GM18907 (cell line): ENCODE results near the gene NFAT5.
A peak's percentile ranks its signal among the peaks of the same experiment; 100 is the strongest.

Source experiments
- ATAC-seq: cut with Tn5 transposase; IDR thresholded peaks from one replicate; pipeline ENCODE4 v1.9.1; 2021; ENCODE audit warnings: mild to moderate bottlenecking, moderate library complexity; ENCODE audit not compliant: unreplicated experiment

The NFAT5 gene

DNA sequence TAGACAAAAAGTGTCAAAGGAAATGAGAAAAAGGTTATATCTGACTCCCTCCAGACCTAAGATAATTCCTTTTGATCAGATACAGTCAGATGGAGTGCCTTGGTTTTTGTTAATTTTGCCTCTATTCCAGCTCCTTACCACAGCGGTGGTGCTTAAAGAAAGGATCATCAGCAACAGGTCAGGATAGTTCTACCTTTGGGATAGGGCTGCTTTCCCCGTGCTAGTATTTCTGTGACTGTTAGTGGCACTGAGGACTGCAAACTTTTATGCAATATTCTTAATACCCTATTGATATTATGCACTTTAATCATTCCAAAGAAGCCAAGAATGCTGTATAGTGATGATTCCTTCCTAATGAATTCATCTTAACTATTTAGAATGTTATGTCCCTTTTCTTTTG lies 136.1 kb downstream of the NFAT5 start:
- ATAC-seq: no peak

DNA sequence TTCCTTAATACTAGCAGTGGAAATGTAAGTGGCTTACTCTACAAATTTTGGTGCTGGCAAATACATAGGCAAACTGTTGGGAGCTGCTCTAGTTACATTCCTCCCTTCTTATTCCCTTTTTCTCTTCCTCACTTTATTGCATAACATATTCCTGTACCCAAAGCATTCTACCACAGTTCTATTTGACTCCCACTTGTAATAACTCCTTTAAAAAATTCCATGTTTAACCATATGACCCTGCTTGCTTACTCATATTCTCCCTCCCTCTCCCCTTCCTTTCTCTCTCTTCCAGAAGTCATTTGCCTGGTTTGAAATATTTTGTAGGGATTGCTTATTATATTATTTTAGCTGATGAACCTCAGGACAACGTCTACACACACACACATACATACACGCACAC lies 137.9 kb downstream of the NFAT5 start:
- ATAC-seq: no peak

DNA sequence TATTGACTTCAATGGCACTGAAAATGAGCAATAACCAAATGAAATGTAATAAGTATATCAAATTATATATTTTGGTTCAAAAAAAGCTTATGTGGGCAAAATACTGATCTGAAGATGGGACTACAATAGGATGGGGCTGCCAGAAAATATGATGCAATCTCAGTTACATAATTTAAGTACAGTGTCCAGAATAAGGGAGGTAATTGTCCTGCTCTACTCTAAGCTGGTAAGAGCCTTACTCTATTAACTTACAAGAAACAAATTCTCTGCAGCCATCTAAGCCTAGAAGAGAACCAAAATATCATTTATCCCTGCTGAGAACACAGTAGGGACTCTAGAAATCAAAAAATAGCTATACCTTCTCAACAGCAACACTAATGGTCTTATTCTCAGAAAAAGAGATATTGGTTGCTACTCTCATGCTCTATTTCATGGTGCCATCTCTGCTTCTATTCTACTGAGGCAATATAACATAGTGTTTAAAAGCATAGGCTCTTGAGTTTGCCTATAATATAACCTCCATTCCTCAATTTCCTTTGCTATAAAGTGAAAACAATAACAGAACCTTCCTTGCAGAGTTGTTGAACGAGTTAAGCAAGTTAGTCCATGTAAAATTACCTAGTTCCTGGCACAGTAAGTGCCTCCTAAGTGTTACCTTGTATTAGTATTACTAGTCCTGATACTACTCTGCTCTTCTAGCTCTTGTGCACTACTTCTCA lies 140.6 kb downstream of the NFAT5 start:
- ATAC-seq: no peak

DNA sequence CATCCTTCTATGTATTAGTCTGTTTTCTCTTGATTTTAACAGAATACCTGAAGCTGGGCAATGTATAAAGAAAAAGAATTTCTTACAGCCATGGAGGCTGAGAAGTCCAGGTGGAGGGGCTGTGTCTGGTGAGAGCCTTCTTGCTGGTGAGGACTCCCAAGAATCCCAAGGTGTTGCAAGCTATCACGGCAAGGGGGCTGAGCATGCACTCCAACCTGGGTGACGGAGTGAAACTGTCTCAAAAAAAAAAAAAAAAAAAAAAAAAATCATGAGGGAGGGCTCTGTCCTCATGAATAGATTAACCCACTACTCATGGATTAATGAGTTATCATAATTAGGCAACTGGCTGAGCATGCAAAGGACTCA lies 141.2 kb downstream of the NFAT5 start:
- ATAC-seq: no peak

DNA sequence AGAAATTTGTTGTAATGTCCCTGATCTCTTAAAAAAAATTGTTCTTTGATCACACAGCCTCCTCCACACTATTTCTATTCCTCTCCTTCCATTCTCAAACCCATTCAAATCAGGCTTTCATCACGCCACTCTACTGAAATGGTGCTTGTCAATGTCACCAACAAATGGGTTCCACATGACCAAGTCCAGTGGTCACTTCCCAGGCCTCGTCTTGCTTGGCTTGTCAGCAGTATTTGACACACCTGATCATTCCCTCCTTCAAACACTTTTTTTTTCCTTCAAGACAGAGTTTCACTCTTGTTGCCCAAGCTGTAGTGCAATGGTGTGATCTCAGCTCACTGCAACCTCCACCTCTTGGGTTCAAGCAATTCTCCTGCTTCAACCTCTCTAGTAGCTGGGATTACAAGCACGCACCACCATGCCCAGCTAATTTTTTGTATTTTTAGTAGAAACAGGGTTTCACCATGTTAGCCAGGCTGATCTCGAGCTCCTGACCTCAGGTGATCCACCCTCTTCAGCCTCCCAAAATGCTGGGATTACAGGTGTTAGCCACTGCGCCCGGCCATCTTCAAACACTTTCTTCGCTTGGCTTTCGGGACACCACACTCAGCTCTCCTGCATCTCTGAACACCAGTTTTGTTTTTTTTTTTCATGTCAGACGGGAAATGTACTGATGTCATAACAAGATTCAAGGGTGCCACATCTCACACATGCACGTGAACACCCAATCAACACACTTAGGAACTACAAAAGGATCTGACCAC lies 142.3 kb downstream of the NFAT5 start:
- ATAC-seq: no peak

DNA sequence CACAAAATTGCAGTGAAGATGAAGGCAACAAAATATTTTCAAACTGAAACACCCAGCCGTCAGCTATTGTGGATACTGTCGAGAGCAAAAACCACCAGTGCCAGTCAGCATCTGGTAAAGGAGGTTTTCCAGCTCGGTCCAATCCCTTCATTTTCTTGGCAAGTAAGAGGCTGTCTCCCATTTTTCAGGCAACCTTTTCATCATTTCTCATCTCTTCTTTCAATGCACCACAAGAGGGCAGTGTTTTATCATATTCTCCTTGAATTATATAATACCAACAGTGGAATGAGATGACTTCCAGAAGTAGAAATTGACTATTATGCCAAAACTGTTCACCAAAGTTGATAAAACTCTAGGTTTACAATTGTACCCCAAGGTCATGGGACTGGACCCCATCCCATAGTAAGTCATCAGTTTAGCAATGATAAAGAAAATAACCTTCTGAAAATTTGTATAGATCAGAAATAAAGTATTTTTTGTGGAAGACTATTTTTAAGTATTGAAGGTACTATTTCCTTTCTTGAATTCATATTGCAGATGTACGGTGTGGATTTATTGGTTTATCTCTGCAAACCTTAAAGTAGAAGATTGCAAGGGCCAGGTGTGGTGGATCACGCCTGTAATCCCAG lies 143.8 kb downstream of the NFAT5 start:
- ATAC-seq: no peak

DNA sequence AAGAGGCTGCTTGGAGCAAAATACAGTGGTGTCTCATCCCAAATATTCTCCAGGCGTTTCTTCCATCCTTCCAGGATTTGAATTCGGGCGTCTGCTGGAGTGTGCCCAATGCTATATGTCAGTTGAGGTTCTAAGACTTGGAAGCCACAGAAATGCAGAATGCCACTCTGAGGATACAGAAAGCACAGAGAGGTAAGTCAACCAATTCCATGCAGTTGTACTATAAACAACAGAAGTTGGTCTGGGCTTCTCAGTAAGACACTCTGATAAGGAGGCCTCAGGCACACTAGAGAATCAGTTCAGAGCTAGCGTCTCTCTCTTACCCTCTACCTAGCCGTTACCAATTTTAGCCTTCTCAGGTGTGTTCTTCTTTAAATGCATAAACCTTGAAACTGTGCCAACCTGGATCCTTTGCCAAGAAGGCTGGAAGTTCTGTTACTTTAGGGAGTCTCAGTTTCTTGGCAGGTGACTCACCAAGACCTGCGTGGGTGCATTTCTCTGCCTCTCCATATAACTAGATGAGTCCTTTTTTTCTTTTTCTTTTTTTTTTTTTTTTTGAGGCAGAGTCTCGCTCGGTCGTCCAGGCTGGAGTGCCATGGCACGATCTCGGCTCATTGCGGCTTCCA lies 145.5 kb downstream of the NFAT5 start:
- no peak for ATAC-seq

DNA sequence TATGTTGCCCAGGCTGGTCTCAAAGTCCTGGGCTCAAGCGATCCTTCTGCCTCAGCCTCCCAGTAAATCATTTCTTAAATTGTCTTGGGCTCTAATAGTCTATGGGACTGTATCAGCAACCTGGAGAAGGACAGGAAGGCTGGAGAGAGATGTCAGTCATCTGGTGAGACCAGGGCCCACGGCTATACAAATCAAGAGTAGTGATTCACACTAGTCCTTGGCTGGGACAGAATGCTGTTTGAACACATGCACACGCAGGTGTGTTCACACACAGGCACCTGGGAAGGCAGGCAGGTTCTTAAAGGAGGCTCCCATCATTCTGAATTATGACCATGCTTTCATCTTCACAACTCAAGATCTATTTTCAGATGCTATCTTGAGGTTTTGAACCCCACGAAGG lies 146.5 kb downstream of the NFAT5 start:
- no peak for ATAC-seq

DNA sequence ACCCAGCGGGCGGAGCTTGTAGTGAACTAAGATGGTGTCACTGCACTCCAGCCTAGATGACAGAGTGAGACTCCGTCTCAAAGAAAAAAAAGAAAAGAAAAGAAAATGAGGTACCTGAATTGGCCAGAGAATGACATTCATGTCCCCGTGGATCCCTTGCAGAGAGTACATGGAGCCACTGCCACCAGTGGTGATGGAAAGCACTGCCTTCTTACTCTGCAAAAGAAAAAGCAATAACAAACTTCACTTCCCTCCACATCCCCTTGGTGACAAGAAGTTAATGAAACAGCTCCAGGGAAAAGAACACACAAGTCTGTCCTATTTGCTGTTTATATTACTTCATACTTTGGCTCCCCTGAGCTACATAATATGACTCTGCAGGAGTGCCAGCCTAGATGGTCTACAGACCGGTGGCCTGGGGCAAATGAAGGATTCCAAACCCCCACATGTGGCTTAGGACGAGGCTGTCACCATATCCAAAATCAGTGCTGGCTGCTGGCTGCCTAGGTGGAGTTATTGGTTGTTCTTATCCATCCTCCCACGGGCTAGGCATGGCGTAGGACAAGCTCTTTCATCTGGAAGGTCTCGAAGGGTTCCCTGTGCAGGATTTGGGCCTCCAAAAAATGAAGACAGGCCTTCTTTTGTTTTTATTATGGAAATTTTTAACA lies 147.3 kb downstream of the NFAT5 start:
- ATAC-seq: no peak

DNA sequence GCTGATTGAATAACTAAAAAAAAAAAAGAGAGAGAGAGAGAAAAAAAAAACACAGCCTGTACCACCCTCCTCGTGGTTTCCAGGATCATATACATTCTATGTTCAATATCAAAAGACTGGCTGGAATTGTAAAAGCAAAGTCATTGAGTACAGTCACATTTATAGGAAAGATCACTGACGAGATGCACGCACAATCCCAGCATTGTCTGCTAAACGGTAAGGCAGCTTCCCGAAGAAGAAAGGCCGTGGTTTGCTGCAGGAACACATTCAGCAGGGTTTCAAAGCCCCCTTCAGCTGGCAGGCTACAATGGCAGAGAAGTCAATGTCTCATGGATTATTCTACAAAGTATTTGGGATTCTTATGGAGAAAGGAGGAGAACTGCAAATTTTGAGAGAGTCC lies 151.3 kb downstream of the NFAT5 start:
- ATAC-seq: no peak

DNA sequence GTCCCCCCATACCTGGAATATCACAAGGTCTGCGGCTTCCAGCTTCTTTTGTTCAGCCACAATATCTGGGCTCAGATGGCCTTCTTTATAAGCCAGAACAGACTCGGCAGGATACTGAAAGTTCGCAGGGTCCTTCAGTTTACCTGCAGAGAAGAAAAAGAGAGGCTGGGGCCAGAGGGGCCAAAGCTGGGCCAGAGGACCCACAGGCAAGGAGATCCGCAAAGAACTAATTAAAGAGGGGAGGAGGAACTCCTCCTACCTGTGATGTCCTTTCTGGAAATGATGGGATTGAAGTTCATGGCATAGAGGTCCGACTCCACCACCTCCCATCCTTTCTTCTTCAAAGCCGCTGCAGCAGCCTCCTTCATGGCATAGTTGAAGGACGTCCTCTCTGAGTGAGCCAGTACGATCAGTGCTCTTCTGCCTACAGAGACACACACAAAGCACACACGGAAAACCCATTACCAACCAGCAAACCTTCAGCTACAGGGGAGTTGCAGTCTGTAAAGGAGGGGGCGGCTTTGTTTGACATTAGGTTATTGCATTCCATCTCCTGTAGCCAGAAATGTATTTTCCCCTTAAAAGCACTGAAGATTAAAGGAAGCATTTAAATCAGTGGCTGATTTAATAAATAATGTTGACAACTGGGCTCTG lies 152.5 kb downstream of the NFAT5 start:
- ATAC-seq: no peak

DNA sequence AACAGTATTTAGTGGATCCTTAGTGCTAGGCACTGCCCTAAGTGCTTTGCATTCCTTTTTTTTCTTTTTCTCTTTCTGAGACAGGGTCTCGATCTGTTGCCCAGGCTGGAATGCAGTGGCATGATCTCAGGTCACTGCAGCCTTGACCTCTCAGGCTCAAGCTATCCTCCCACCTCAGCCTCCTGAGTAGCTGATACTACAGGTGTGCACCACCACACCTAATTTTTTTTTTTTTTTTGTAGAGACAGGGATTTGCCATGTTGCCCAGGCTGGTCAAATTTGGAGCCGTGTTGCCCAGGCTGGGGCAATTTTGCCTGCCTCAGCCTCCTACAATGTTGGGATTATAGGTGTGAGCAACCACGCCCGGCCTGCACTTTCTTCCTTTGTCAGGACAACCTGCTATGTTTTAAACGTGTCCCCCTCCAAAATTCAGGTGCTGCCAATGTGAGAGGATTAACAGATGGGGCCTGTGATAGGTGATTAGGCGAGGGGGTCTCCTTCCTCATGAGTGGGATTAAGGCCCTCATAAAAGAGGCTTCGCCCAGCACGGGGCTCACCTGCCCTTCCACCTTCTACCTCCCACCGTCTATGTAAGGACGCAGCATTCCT lies 155.2 kb downstream of the NFAT5 start:
- ATAC-seq: no peak

DNA sequence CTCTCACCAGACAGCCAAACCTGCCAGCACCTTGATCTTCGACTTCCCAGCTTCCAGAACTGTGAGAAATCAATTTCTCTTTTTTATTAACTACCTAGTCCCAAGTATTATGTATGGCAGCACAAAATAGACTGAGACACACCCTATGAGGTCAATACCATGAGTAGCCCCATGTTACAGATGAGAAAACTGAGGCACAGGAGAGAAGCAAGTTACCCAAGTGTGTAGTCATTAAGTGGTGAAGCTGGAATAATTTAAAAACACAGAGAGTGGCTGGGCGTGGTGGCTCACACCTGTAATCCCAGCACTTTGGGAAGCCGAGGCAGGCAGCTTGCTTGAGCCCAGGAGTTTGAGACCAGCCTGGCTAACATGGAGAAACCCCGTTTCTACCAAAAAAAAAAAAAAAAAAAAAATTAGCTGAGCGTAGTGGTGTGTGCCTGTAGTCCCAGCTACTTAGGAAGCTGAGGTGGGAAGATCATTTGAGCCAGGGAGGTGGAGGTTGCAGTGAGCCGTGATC lies 155.7 kb downstream of the NFAT5 start:
- ATAC-seq: no peak

DNA sequence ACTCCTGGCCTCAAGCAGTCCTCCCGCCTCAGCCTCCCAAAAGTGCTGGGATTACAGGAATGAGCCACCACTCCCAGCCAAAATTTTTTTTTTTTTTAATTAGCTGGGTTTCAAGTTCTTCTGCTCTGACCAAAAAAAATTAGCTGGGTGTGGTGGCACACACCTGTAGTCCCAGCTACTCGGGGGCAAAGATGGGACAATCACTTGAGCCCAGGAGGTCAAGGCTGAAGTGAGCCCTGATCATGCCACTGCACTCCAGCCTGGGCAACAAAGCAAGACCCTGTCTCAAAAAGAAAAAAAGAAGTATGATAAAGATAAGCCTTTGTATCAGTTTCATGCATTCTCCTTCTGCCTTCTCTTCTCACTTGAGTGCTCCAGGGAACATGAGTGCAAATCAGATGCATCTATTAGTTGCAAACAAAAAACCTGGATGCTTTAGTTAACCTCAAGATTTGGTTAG lies 158.7 kb downstream of the NFAT5 start:
- no peak for ATAC-seq

DNA sequence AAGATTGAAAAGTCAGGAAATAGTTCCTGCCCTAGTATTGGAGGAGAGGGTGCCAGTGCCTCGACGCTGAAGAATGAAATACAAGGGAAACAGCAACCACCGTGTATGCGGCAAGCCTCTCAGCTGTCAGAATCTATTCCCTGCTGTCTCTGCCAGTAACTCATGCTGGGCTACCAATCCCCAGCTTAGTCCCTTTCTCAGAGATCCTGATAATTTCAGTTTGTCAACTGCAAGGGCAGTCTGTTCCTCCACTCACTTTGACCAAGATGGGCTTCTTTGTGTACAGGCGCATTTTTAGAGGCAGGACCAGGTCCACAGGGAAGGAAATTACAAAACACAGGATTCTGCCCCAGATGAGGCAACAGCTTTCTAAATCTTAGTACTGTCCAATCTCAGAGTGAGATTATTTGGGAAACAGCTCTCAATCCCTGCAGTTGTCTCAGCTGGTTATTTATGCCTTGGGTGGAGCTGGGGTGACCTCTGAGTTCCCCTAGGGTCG lies 159.3 kb downstream of the NFAT5 start:
- no peak for ATAC-seq

DNA sequence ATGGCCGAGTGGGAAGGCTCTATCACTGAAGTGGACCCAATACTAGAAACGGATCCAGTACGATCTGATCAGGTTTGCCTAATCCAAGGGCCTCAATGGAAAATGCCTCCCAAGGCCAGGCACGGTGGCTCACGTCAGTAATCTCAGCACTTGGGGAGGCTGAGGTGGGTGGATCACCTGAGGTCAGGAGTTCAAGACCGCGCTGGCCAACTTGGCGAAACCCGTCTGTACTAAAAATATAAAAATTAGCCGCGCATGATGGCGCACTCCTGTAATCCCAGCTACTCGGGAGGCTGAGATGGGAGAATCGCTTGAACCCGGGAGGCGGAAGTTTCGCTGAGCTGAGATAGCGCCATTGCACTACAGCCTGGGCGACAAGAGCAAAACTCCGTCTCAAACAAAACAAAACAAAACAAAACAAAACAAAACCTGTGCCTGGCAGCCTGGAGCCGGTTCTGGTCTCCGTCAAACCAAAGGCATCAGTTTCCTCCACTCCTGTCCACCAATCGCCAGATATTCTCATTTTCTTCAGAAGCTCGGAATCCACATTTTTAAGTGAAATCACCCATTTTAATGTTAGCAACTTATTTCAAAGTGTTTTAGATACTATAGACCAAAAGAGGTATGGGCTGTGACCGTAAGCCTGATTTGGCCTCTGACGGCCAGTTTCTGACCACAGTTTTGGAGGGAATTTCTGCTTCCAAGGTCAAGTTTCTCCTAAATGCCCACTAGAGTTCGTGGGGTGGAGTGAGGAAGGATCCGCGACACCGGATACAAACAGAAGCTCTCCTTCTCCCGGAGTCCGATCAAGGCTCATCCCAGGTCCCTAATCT lies 159.9 kb downstream of the NFAT5 start:
- ATAC-seq: no peak

DNA sequence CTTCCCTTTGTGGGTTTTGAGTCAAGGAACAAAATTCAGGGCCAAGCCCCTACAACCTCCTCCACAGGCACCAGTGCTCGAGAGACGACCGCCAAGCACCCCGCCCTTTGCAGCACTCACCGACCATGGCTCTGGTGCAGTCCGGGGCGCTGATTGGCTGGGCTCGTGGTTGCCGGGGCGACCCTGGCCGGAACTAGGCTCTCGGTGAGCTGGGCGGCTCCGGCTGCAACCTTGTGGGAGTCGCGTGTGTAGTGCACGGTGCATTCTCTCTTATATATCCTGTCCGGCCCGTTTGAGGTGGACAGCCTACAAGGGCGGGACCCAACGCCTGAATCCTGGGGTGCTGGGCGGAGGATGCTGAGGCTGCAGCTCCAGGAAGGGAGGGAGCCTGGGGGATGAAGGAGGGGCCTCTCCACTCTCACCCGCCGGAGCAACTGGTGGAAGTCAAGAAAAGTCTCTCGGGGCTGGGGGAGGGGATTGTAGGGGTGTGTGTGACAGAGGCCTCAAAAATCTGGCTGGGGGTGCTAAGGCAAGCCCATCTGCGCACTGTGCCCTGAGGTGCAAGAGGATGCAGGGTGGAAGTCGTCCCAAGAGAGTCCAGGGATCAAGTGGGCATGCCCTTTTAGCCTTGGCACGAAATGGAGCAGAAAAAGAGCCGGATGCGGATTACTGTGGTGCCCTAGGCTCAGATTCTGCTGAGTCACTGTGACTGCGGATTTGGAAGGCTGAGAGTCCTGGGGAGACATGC lies 160.7 kb downstream of the NFAT5 start, which contains the start of gene NQO1:
Gene NQO1, minus strand, starts transcription at position 248 of the 748 bp plus-strand sequence. Its CDS starts 121 bp downstream, at position 127.
- ATAC-seq: peak; percentile 97

DNA sequence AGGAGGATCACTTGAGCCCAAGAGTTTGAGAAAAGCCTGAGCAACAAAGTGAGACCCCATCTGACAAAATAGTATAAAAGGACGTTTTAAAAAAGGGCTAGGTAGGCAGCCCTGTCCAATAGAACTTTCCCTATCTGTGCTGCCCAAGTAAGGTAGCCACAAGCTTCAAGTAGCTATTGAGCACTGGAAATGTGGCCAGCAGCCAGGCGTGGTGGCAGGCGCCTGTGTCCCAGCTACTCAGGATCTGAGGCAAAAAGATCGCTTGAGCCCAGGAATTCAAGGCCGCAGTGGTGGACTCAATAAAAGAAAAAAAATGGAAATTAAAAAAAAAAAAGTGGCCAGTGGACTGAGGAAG lies 162.1 kb downstream of the NFAT5 start:
- ATAC-seq: no peak
